WTC11 (cell line): Measurements from ENCODE around the gene COPZ2. TPM values are rescaled to one million over a fixed set of nuclear protein-coding genes. Genes with fewer than 3 reads are reported as not detected.
"Not testable (repeated sequence)": the region's sequence is repeated elsewhere in the genome, so short reads cannot be mapped to it uniquely, and the experiment has no call there.

Experiments used
- ATAC-seq: fragments of 200-7000 bp; cut with Tn5 transposase; 2 replicates; pipeline ENCODE4 v1.10.0; 2021; ENCODE audit warnings: mild to moderate bottlenecking, moderate library complexity
- CTCF ChIA-PET: fragments of 300-600 bp; sonication (Branson Sonifier 250); formaldehyde crosslinking; loops from one replicate; lab custom pipeline; 2021; ENCODE audit warnings: antibody characterized with exemption; lab: Charles Lee
- POLR2A ChIA-PET: fragments of 350-600 bp; sonication (Branson Sonifier 250); formaldehyde crosslinking; loops from one replicate; lab custom pipeline; 2021; ENCODE audit warnings: antibody characterized with exemption; lab: Charles Lee
- DNase-seq: peaks from one replicate; pipeline ENCODE4 v3.0.0; 2021; ENCODE audit warnings: low spot score
- H3K27ac Mint-ChIP-seq: 2 replicates; pipeline ENCODE4 v1.8.0; 2021; ENCODE audit warnings: mixed read lengths
- H3K27me3 Mint-ChIP-seq: 2 replicates; pipeline ENCODE4 v1.8.0; 2021; ENCODE audit warnings: low read depth, mild to moderate bottlenecking, moderate library complexity, mixed read lengths
- H3K36me3 Mint-ChIP-seq: 2 replicates; pipeline ENCODE4 v1.8.0; 2021; ENCODE audit warnings: mixed read lengths
- H3K4me1 Mint-ChIP-seq: 2 replicates; pipeline ENCODE4 v1.8.0; 2022; ENCODE audit warnings: mixed read lengths
- H3K4me3 Mint-ChIP-seq: 2 replicates; pipeline ENCODE4 v1.8.0; 2021; ENCODE audit warnings: mild to moderate bottlenecking, moderate library complexity, mixed read lengths
- H3K9me3 Mint-ChIP-seq: 2 replicates; pipeline ENCODE4 v1.8.0; 2021; ENCODE audit warnings: mixed read lengths
- AFF4 ChIP-seq: sonication (generic); formaldehyde crosslinking; IDR thresholded peaks from 2 replicates; pipeline ENCODE4 v1.8.1; 2023; ENCODE audit warnings: mild to moderate bottlenecking, missing genetic modification reagents, borderline replicate concordance
- ARID4B ChIP-seq: sonication (generic); formaldehyde crosslinking; IDR thresholded peaks from 2 replicates; pipeline ENCODE4 v1.8.0; 2023; ENCODE audit warnings: missing genetic modification reagents, mild to moderate bottlenecking, borderline replicate concordance
- ATF3 ChIP-seq: sonication (generic); formaldehyde crosslinking; conservative IDR thresholded peaks from 2 replicates; pipeline ENCODE4 v1.8.1; 2022; ENCODE audit warnings: mild to moderate bottlenecking, missing genetic modification reagents
- CREB1 ChIP-seq: sonication (generic); formaldehyde crosslinking; IDR thresholded peaks from 2 replicates; pipeline ENCODE4 v1.8.0; 2023; ENCODE audit warnings: mild to moderate bottlenecking, missing genetic modification reagents
- ELF4 ChIP-seq: sonication (generic); formaldehyde crosslinking; IDR thresholded peaks from 2 replicates; pipeline ENCODE4 v1.8.1; 2022; ENCODE audit warnings: low read depth, mild to moderate bottlenecking, moderate library complexity, missing genetic modification reagents
- EMX1 ChIP-seq: fragments of 250-450 bp; sonication (Bioruptor Pico); IDR thresholded peaks from 2 replicates; pipeline ENCODE4 v1.8.0; 2021; ENCODE audit warnings: mild to moderate bottlenecking
- GRHL2 ChIP-seq: fragments of 250-450 bp; sonication (Bioruptor Pico); IDR thresholded peaks from 2 replicates; pipeline ENCODE4 v1.8.0; 2022; ENCODE audit warnings: mild to moderate bottlenecking, moderate library complexity; ENCODE audit not compliant: insufficient replicate concordance, severe bottlenecking
- HMGXB4 ChIP-seq: sonication (generic); formaldehyde crosslinking; IDR thresholded peaks from 2 replicates; pipeline ENCODE4 v1.8.1; 2023; ENCODE audit warnings: mild to moderate bottlenecking, moderate library complexity, missing genetic modification reagents
- MAX ChIP-seq: sonication (generic); formaldehyde crosslinking; IDR thresholded peaks from 2 replicates; pipeline ENCODE4 v1.8.0; 2022; ENCODE audit warnings: mild to moderate bottlenecking, missing genetic modification reagents
- NR3C1 ChIP-seq: sonication (generic); formaldehyde crosslinking; conservative IDR thresholded peaks from 2 replicates; pipeline ENCODE4 v1.8.1; 2023; ENCODE audit warnings: low read depth, mild to moderate bottlenecking, missing genetic modification reagents
- RELA ChIP-seq: sonication (generic); formaldehyde crosslinking; IDR thresholded peaks from 2 replicates; pipeline ENCODE4 v1.8.1; 2022; ENCODE audit warnings: missing genetic modification reagents, mild to moderate bottlenecking, borderline replicate concordance
- SMAD4 ChIP-seq: sonication (generic); formaldehyde crosslinking; IDR thresholded peaks from 2 replicates; pipeline ENCODE4 v1.8.0; 2022; ENCODE audit warnings: mild to moderate bottlenecking, missing genetic modification reagents
- STAT6 ChIP-seq: sonication (generic); formaldehyde crosslinking; conservative IDR thresholded peaks from 2 replicates; pipeline ENCODE4 v1.8.1; 2023; ENCODE audit warnings: mild to moderate bottlenecking, low read depth, missing genetic modification reagents, moderate library complexity
- ZNF396 ChIP-seq: fragments of 250-450 bp; sonication (Bioruptor Pico); IDR thresholded peaks from 2 replicates; pipeline ENCODE4 v1.8.0; 2021; ENCODE audit warnings: mild to moderate bottlenecking, moderate library complexity, borderline replicate concordance
- ZNF532 ChIP-seq: fragments of 250-450 bp; sonication (Bioruptor Pico); IDR thresholded peaks from 2 replicates; pipeline ENCODE4 v1.9.0; 2021; ENCODE audit warnings: mild to moderate bottlenecking, borderline replicate concordance
- total RNA-seq: library from RNA; stranded (reverse); gene quantifications from 3 replicates; pipeline ENCODE4 v1.2.3, GENCODE V29; 2021

Gene COPZ2
- total RNA-seq, 1 experiment from 2014 or later: 0.44 TPM

- peaks cover 6% of the 10 kb centered on the region for H3K4me1 Mint-ChIP-seq
- peak overlapping the region; percentile 70 for H3K4me3 Mint-ChIP-seq
- ChIA-PET CTCF (interaction anchor here (0.9 to 3.7 kb wide), 11 partner anchors 10 to 108 kb away, joined by 3 to 34 read pairs (median 5); partner anchors contain the start of gene NFE2L1), POLR2A (interaction anchor here (0.8 kb wide), 1 partner anchor 19 kb away, joined by 3 read pairs; no protein-coding TSS in a partner anchor)
- no peaks in the 10 kb centered on the region for H3K9me3 Mint-ChIP-seq
- no peaks in the 10 kb centered on the region for H3K36me3 Mint-ChIP-seq
- peaks cover 59% of the 10 kb centered on the region for H3K27me3 Mint-ChIP-seq
- DNase-seq (no peak), ATAC-seq (no peak)
- H3K27ac Mint-ChIP-seq: no peak overlapping the region
- TF ChIP-seq RELA (CRISPR knock-in tag) (no peak), SMAD4 (no peak), ATF3 (CRISPR knock-in tag) (no peak), ARID4B (CRISPR knock-in tag) (no peak), ZNF396 (CRISPR knock-in tag) (no peak), GRHL2 (CRISPR knock-in tag) (no peak), AFF4 (CRISPR knock-in tag) (no peak), CREB1 (no peak), ELF4 (CRISPR knock-in tag) (no peak), ZNF532 (CRISPR knock-in tag) (no peak), HMGXB4 (no peak), MAX (CRISPR knock-in tag) (no peak), STAT6 (CRISPR knock-in tag) (no peak), NR3C1 (CRISPR knock-in tag) (no peak), EMX1 (CRISPR knock-in tag) (no peak)
Measured at GRCh38 chr17:48036693-48037035, 933 bp downstream of the COPZ2 start.

GRCh38 chr17:48034734-48035133, 2.9 kb downstream of the COPZ2 start:
- peaks cover 56% of the 10 kb centered on the region for H3K27me3 Mint-ChIP-seq
- POLR2A ChIA-PET: interaction anchor here (0.9 kb wide), 1 partner anchor 14 kb away, joined by 7 read pairs; the partner anchor contains the start of gene NFE2L1
- H3K4me1 Mint-ChIP-seq, H3K27ac Mint-ChIP-seq, DNase-seq, H3K36me3 Mint-ChIP-seq, ATAC-seq, H3K4me3 Mint-ChIP-seq, H3K9me3 Mint-ChIP-seq: not testable (repeated sequence)
- CTCF ChIA-PET: interaction anchor here (0.6 to 3.7 kb wide), 10 partner anchors 8 to 88 kb away, joined by 3 to 34 read pairs (median 3); partner anchors contain the start of gene CDK5RAP3
